Liver (tissue), 9 donors: ENCODE data around the gene LRRFIP1. TPM values are rescaled to one million over a fixed set of nuclear protein-coding genes. Genes with fewer than 3 reads are reported as not detected.

ENCODE experiments used
- DNase-seq: peaks from one replicate; pipeline ENCODE4 v3.0.0-alpha.2; 2017; ENCODE audit warnings: low spot score
- H3K27ac ChIP-seq, 2 donors: one replicate each; pipeline ENCODE4 v1.7.0; 2013; ENCODE audit warnings: inconsistent platforms in 2 of 2, low read length in 2 of 2, control low read depth in 1 of 2, low read depth in 1 of 2, mild to moderate bottlenecking in 1 of 2
- H3K27me3 ChIP-seq, 4 donors: one replicate each; pipeline versions ENCODE4 v1.6.1 to v1.7.0; 2013; ENCODE audit warnings: low read length in 3 of 4, inconsistent platforms in 1 of 4, mild to moderate bottlenecking in 1 of 4, moderate library complexity in 1 of 4; ENCODE audit not compliant: control insufficient read depth in 4 of 4, insufficient read depth in 4 of 4
- H3K36me3 ChIP-seq, 4 donors: one replicate each; pipeline versions ENCODE4 v1.6.1 to v1.7.0; 2013; ENCODE audit warnings: low read length in 3 of 4, mild to moderate bottlenecking in 3 of 4, low read depth in 1 of 4, moderate library complexity in 1 of 4; ENCODE audit not compliant: control insufficient read depth in 4 of 4, insufficient read depth in 3 of 4
- H3K4me1 ChIP-seq, 4 donors: one replicate each; pipeline versions ENCODE4 v1.6.1 to v1.7.0; 2013; ENCODE audit warnings: low read length in 3 of 4, mild to moderate bottlenecking in 3 of 4, moderate library complexity in 1 of 4; ENCODE audit not compliant: control insufficient read depth in 4 of 4, insufficient read depth in 4 of 4
- H3K4me3 ChIP-seq, 3 donors: one replicate each; pipeline versions ENCODE4 v1.6.1 to v1.7.0; 2013; ENCODE audit warnings: low read length in 3 of 3, control low read depth in 1 of 3, low read depth in 1 of 3, mild to moderate bottlenecking in 1 of 3
- H3K9ac ChIP-seq, 2 donors: one replicate each; pipeline ENCODE4 v1.7.0; 2013; ENCODE audit warnings: low read length in 2 of 2, mild to moderate bottlenecking in 2 of 2, moderate library complexity in 2 of 2, control low read depth in 1 of 2, low read depth in 1 of 2
- H3K9me3 ChIP-seq, 4 donors: one replicate each; pipeline versions ENCODE4 v1.6.1 to v1.7.0; 2013; ENCODE audit warnings: low read length in 3 of 4; ENCODE audit not compliant: control insufficient read depth in 4 of 4
- GABPA ChIP-seq, 2 donors: IDR thresholded peaks in 1 of 2; conservative IDR thresholded peaks in 1 of 2; 2 replicates each; pipeline ENCODE4 v1.6.1; 2016; ENCODE audit warnings: antibody characterized with exemption in 2 of 2, mild to moderate bottlenecking in 1 of 2, moderate library complexity in 1 of 2
- MAX ChIP-seq: IDR thresholded peaks from 2 replicates; pipeline ENCODE4 v1.6.1; 2016; ENCODE audit warnings: antibody characterized with exemption
- NR2F2 ChIP-seq: IDR thresholded peaks from 2 replicates; pipeline ENCODE4 v1.6.1; 2016; ENCODE audit warnings: antibody characterized with exemption
- RAD21 ChIP-seq, 2 donors: IDR thresholded peaks; 2 replicates each; pipeline ENCODE4 v1.6.1; 2016; ENCODE audit warnings: antibody characterized with exemption in 2 of 2, mild to moderate bottlenecking in 2 of 2
- RXRA ChIP-seq, 2 donors: IDR thresholded peaks; 2 replicates each; pipeline ENCODE4 v1.6.1; 2017 to 2018; ENCODE audit warnings: antibody characterized with exemption in 2 of 2, mild to moderate bottlenecking in 1 of 2
- SP1 ChIP-seq: IDR thresholded peaks from 2 replicates; pipeline ENCODE4 v1.6.1; 2018; ENCODE audit warnings: antibody characterized with exemption, mild to moderate bottlenecking
- WGBS: extraction: QIAGEN DNeasy Blood & Tissue Kit; methylation state at CpG from one replicate; pipeline ENCODE4 v1.1.7; 2013; 5-methylcytosine and 5-hydroxymethylcytosine counted together
- polyA plus RNA-seq, 2 donors: library from polyadenylated mRNA; stranded (reverse) in 1 of 2; unstranded in 1 of 2; fragments of 200-250 nt in 1 of 2; fragments of >200 nt in 1 of 2; fragmentation: Nextera tagmentation in 1 of 2; extraction: Ambion mirVana in 1 of 2; gene quantifications; one replicate each; pipeline versions ENCODE4 v1.2.1 to v1.2.3, GENCODE V29; 2013 to 2015
- total RNA-seq, 2 donors: library from RNA; depleted of rRNA; stranded (reverse); fragments of >200 nt; gene quantifications; one replicate each; pipeline ENCODE4 v1.2.3, GENCODE V29; 2014
- TF ChIP-seq, protein P1 (sequence below): fragments of 150-350 bp; IDR thresholded peaks from 2 replicates; pipeline ENCODE4 v1.5.1; 2017; ENCODE audit warnings: improper control_type of control experiment, low read depth, low read length; ENCODE audit not compliant: missing input control
- TF ChIP-seq, protein P2 (sequence below): IDR thresholded peaks from 2 replicates; pipeline ENCODE4 v1.6.1; 2016; ENCODE audit warnings: antibody characterized with exemption, mild to moderate bottlenecking
- TF ChIP-seq, protein P3 (sequence below): IDR thresholded peaks from 2 replicates; pipeline ENCODE4 v1.6.1; 2016; ENCODE audit warnings: antibody characterized with exemption
- donor health status: healthy.
- donor health status: healthy.
- donor health status: healthy.
- donor health status: healthy.
- donor health status: healthy.

The LRRFIP1 gene
- total and polyA plus RNA-seq, 4 donors: 13.3 to 56.1 (median 39.1) TPM

DNA sequence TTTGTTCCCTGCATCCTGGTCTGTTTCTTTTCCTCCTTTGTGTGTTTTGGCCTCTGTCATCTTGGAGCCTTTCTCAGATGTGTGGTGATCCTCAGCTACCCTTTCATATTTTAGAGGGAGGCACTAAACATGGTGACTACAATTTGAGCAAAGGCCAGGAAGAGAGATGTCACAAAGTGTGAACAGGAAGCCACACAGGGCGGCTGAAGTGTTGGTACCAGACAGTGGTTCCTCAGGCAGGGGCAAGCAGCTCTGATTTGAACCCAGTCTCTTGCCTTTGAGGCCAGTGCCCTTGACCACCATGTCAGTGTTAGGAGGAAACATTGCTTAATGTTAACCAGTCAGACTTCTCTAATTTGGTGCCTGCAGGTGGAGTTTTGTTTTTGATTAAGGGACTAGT lies 9.2 kb downstream of the LRRFIP1 start:
- Histone ChIP-seq H3K9ac (no peak overlapping the region), H3K4me1 (no peaks in the 10 kb centered on the region), H3K36me3 (no peaks in the 10 kb centered on the region), H3K27me3 (no peaks in the 10 kb centered on the region), H3K4me3 (no peak overlapping the region), H3K9me3 (no peaks in the 10 kb centered on the region), H3K27ac (no peak overlapping the region)
- 74% methylated on average over 1 of the region's 1 CpG for WGBS
- TF ChIP-seq, protein P1, sequence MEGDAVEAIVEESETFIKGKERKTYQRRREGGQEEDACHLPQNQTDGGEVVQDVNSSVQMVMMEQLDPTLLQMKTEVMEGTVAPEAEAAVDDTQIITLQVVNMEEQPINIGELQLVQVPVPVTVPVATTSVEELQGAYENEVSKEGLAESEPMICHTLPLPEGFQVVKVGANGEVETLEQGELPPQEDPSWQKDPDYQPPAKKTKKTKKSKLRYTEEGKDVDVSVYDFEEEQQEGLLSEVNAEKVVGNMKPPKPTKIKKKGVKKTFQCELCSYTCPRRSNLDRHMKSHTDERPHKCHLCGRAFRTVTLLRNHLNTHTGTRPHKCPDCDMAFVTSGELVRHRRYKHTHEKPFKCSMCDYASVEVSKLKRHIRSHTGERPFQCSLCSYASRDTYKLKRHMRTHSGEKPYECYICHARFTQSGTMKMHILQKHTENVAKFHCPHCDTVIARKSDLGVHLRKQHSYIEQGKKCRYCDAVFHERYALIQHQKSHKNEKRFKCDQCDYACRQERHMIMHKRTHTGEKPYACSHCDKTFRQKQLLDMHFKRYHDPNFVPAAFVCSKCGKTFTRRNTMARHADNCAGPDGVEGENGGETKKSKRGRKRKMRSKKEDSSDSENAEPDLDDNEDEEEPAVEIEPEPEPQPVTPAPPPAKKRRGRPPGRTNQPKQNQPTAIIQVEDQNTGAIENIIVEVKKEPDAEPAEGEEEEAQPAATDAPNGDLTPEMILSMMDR: no peak
- TF ChIP-seq RXRA (IDR thresholded peaks at IDR 0.05) (no peak), NR2F2 (no peak), SP1 (no peak), RAD21 (IDR thresholded peaks at IDR 0.05) (no peak)
- no peak for DNase-seq

DNA sequence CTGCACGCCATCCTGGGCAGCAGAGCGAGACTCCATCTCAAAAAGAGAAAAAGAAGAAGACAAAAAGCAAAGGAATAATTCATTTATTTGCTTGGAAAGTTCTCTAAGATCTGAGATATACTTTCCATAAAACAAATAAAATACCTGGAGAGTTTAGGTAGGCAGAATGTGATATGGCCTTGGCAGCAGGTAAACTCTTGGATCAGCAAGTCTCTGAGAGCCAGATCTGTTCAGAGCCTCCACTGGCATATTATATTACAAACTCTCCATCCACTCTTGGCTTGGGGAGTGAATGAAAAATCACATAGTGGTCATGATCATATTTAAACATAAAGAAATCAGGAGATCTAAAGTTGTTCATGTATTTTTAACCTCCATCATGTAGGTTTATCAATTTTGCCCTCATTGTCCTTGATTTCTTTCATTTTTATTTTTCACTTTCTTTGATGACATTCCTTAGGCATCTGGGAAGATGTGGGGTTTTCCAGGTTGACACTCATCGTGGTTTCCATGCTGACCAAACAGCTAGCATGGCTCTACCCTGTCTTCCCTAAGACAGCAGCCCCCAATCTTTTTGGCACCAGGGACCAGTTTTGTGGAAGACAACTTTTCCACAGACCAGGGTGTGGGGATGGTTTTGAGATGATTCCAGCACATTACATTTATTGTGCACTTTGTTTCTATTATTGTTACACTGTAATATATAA lies 10.2 kb downstream of the LRRFIP1 start:
- H3K9me3 ChIP-seq: no peaks in the 10 kb centered on the region
- no peaks in the 10 kb centered on the region for H3K36me3 ChIP-seq
- no peaks in the 10 kb centered on the region for H3K4me1 ChIP-seq
- H3K27me3 ChIP-seq: no peaks in the 10 kb centered on the region
- no peak overlapping the region for H3K9ac ChIP-seq
- H3K27ac ChIP-seq: no peak overlapping the region
- no peak overlapping the region for H3K4me3 ChIP-seq
- TF ChIP-seq SP1: no peak
- TF ChIP-seq, protein P2, sequence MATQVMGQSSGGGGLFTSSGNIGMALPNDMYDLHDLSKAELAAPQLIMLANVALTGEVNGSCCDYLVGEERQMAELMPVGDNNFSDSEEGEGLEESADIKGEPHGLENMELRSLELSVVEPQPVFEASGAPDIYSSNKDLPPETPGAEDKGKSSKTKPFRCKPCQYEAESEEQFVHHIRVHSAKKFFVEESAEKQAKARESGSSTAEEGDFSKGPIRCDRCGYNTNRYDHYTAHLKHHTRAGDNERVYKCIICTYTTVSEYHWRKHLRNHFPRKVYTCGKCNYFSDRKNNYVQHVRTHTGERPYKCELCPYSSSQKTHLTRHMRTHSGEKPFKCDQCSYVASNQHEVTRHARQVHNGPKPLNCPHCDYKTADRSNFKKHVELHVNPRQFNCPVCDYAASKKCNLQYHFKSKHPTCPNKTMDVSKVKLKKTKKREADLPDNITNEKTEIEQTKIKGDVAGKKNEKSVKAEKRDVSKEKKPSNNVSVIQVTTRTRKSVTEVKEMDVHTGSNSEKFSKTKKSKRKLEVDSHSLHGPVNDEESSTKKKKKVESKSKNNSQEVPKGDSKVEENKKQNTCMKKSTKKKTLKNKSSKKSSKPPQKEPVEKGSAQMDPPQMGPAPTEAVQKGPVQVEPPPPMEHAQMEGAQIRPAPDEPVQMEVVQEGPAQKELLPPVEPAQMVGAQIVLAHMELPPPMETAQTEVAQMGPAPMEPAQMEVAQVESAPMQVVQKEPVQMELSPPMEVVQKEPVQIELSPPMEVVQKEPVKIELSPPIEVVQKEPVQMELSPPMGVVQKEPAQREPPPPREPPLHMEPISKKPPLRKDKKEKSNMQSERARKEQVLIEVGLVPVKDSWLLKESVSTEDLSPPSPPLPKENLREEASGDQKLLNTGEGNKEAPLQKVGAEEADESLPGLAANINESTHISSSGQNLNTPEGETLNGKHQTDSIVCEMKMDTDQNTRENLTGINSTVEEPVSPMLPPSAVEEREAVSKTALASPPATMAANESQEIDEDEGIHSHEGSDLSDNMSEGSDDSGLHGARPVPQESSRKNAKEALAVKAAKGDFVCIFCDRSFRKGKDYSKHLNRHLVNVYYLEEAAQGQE: no peak
- TF ChIP-seq GABPA (IDR thresholded peaks at IDR 0.05 in 1 of 2, conservative IDR thresholded peaks at IDR 0.05 in 1 of 2): no peak
- TF ChIP-seq RAD21 (IDR thresholded peaks at IDR 0.05): no peak
- TF ChIP-seq RXRA (IDR thresholded peaks at IDR 0.05): no peak
- TF ChIP-seq MAX: no peak
- TF ChIP-seq, protein P3, sequence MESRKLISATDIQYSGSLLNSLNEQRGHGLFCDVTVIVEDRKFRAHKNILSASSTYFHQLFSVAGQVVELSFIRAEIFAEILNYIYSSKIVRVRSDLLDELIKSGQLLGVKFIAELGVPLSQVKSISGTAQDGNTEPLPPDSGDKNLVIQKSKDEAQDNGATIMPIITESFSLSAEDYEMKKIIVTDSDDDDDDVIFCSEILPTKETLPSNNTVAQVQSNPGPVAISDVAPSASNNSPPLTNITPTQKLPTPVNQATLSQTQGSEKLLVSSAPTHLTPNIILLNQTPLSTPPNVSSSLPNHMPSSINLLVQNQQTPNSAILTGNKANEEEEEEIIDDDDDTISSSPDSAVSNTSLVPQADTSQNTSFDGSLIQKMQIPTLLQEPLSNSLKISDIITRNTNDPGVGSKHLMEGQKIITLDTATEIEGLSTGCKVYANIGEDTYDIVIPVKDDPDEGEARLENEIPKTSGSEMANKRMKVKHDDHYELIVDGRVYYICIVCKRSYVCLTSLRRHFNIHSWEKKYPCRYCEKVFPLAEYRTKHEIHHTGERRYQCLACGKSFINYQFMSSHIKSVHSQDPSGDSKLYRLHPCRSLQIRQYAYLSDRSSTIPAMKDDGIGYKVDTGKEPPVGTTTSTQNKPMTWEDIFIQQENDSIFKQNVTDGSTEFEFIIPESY: no peak
- no peak for DNase-seq
- WGBS: 84% methylated on average over 3 of the region's 3 CpGs
